ENCODE measurements around the gene CAPN10. TPM values are rescaled to one million over a fixed set of nuclear protein-coding genes. Genes with fewer than 3 reads are reported as not detected.
A peak's percentile ranks its signal among the peaks of the same experiment; 100 is the strongest.

Gene CAPN10
- total and polyA plus RNA-seq, 4 donors = 12.6 to 66.9 (median 29.6) TPM

GRCh38 chr2:240639566-240639965, 53.0 kb downstream of the CAPN10 start:
- DNase-seq (no peak), ATAC-seq (ENCODE audit: low FRiP score) (no peak)
- no peak overlapping the region for H3K27ac ChIP-seq (ENCODE audit: low read depth in 1 of 2, low read length in 2 of 2)
- 86 to 89% methylated on average over 18 of the region's 18 CpGs for WGBS, 2 donors
- H3K4me1 ChIP-seq (ENCODE audit: control insufficient read depth in 1 of 2, insufficient read depth in 2 of 2, low read length in 2 of 2) = no peaks in the 10 kb centered on the region
- no peaks in the 10 kb centered on the region for H3K27me3 ChIP-seq (ENCODE audit: control insufficient read depth in 1 of 2, insufficient read depth in 2 of 2, low read length in 1 of 2)
- H3K9me3 ChIP-seq (ENCODE audit: control insufficient read depth, low read length) = no peaks in the 10 kb centered on the region
- no peaks in the 10 kb centered on the region for H3K36me3 ChIP-seq (ENCODE audit: control insufficient read depth in 1 of 2, insufficient read depth in 2 of 2, low read length in 1 of 2)
- intact Hi-C loops (cut with DNase I) = no loop called here
- no peak overlapping the region for H3K4me3 ChIP-seq (ENCODE audit: low read length in 2 of 2)

GRCh38 chr2:240640939-240641338, 54.4 kb downstream of the CAPN10 start:
- no peak overlapping the region for H3K27ac ChIP-seq (ENCODE audit: low read depth in 1 of 2, low read length in 2 of 2)
- no peak for ATAC-seq (ENCODE audit: low FRiP score)
- H3K4me1 ChIP-seq (ENCODE audit: control insufficient read depth in 1 of 2, insufficient read depth in 2 of 2, low read length in 2 of 2) = no peaks in the 10 kb centered on the region
- H3K36me3 ChIP-seq (ENCODE audit: control insufficient read depth in 1 of 2, insufficient read depth in 2 of 2, low read length in 1 of 2) = no peaks in the 10 kb centered on the region
- no peaks in the 10 kb centered on the region for H3K27me3 ChIP-seq (ENCODE audit: control insufficient read depth in 1 of 2, insufficient read depth in 2 of 2, low read length in 1 of 2)
- intact Hi-C loops (cut with DNase I) = no loop called here
- H3K9me3 ChIP-seq (ENCODE audit: control insufficient read depth, low read length) = no peaks in the 10 kb centered on the region
- DNase-seq = peak; percentile 56 to 76
- WGBS, 2 donors = 14 to 15% methylated on average over 16 of the region's 16 CpGs
- H3K4me3 ChIP-seq (ENCODE audit: low read length in 2 of 2) = no peak overlapping the region

- Histone ChIP-seq H3K27me3 (ENCODE audit: control insufficient read depth in 1 of 2, insufficient read depth in 2 of 2, low read length in 1 of 2) (no peaks in the 10 kb centered on the region), H3K9me3 (ENCODE audit: control insufficient read depth, low read length) (no peaks in the 10 kb centered on the region), H3K27ac (ENCODE audit: low read depth in 1 of 2, low read length in 2 of 2) (no peak overlapping the region), H3K4me3 (ENCODE audit: low read length in 2 of 2) (no peak overlapping the region), H3K36me3 (ENCODE audit: control insufficient read depth in 1 of 2, insufficient read depth in 2 of 2, low read length in 1 of 2) (no peaks in the 10 kb centered on the region), H3K4me1 (ENCODE audit: control insufficient read depth in 1 of 2, insufficient read depth in 2 of 2, low read length in 2 of 2) (no peaks in the 10 kb centered on the region)
- no peak for ATAC-seq (ENCODE audit: low FRiP score)
- DNase-seq = peak; percentile 40 to 63
- 80 to 82% methylated on average over 33 to 36 of the region's 36 CpGs for WGBS, 2 donors
- intact Hi-C loops (cut with DNase I) = no loop called here
These were observed 55.7 kb downstream of the CAPN10 start for GRCh38 chr2:240642061-240642805.

- Histone ChIP-seq H3K27me3 (ENCODE audit: control insufficient read depth in 1 of 2, insufficient read depth in 2 of 2, low read length in 1 of 2) (no peaks in the 10 kb centered on the region), H3K4me3 (ENCODE audit: low read length in 2 of 2) (no peak overlapping the region), H3K36me3 (ENCODE audit: control insufficient read depth in 1 of 2, insufficient read depth in 2 of 2, low read length in 1 of 2) (no peaks in the 10 kb centered on the region), H3K27ac (ENCODE audit: low read depth in 1 of 2, low read length in 2 of 2) (no peak overlapping the region), H3K9me3 (ENCODE audit: control insufficient read depth, low read length) (no peaks in the 10 kb centered on the region), H3K4me1 (ENCODE audit: control insufficient read depth in 1 of 2, insufficient read depth in 2 of 2, low read length in 2 of 2) (no peaks in the 10 kb centered on the region)
- DNase-seq = peak in 1 of 2 donors; percentile 66
- intact Hi-C loops (cut with DNase I) = no loop called here
- no peak for ATAC-seq (ENCODE audit: low FRiP score)
- 72 to 83% methylated on average over 10 to 11 of the region's 11 CpGs for WGBS, 2 donors
These were observed 56.2 kb downstream of the CAPN10 start for GRCh38 chr2:240642806-240643092.

- Histone ChIP-seq H3K27me3 (ENCODE audit: control insufficient read depth in 1 of 2, insufficient read depth in 2 of 2, low read length in 1 of 2) (no peaks in the 10 kb centered on the region), H3K27ac (ENCODE audit: low read depth in 1 of 2, low read length in 2 of 2) (no peak overlapping the region), H3K4me3 (ENCODE audit: low read length in 2 of 2) (no peak overlapping the region), H3K36me3 (ENCODE audit: control insufficient read depth in 1 of 2, insufficient read depth in 2 of 2, low read length in 1 of 2) (no peaks in the 10 kb centered on the region), H3K4me1 (ENCODE audit: control insufficient read depth in 1 of 2, insufficient read depth in 2 of 2, low read length in 2 of 2) (no peaks in the 10 kb centered on the region), H3K9me3 (ENCODE audit: control insufficient read depth, low read length) (no peaks in the 10 kb centered on the region)
- 66 to 67% methylated on average over 10 to 13 of the region's 13 CpGs for WGBS, 2 donors
- ATAC-seq (ENCODE audit: low FRiP score) = no peak
- intact Hi-C loops (cut with DNase I) = no loop called here
- peak; percentile 45 to 60 for DNase-seq
These were observed 56.7 kb downstream of the CAPN10 start for GRCh38 chr2:240643093-240643810.

GRCh38 chr2:240643811-240644150, 57.2 kb downstream of the CAPN10 start:
- intact Hi-C loops (cut with DNase I) = no loop called here

GRCh38 chr2:240644171-240644651, 57.7 kb downstream of the CAPN10 start:
- Histone ChIP-seq H3K27me3 (ENCODE audit: control insufficient read depth in 1 of 2, insufficient read depth in 2 of 2, low read length in 1 of 2) (no peaks in the 10 kb centered on the region), H3K36me3 (ENCODE audit: control insufficient read depth in 1 of 2, insufficient read depth in 2 of 2, low read length in 1 of 2) (no peaks in the 10 kb centered on the region), H3K9me3 (ENCODE audit: control insufficient read depth, low read length) (no peaks in the 10 kb centered on the region), H3K27ac (ENCODE audit: low read depth in 1 of 2, low read length in 2 of 2) (no peak overlapping the region), H3K4me3 (ENCODE audit: low read length in 2 of 2) (no peak overlapping the region), H3K4me1 (ENCODE audit: control insufficient read depth in 1 of 2, insufficient read depth in 2 of 2, low read length in 2 of 2) (no peaks in the 10 kb centered on the region)
- intact Hi-C loops (cut with DNase I) = no loop called here
- WGBS, 2 donors = 31 to 38% methylated on average over 14 of the region's 14 CpGs
- ATAC-seq (ENCODE audit: low FRiP score) = no peak
- peak in 1 of 2 donors; percentile 75 for DNase-seq

More at GRCh38 chr2:240643811-240644150, 57.2 kb downstream of the CAPN10 start:
- ATAC-seq (ENCODE audit: low FRiP score) = no peak
- no peaks in the 10 kb centered on the region for H3K27me3 ChIP-seq (ENCODE audit: control insufficient read depth in 1 of 2, insufficient read depth in 2 of 2, low read length in 1 of 2)
- 79 to 84% methylated on average over 15 of the region's 15 CpGs for WGBS, 2 donors
- H3K4me1 ChIP-seq (ENCODE audit: control insufficient read depth in 1 of 2, insufficient read depth in 2 of 2, low read length in 2 of 2) = no peaks in the 10 kb centered on the region
- no peaks in the 10 kb centered on the region for H3K36me3 ChIP-seq (ENCODE audit: control insufficient read depth in 1 of 2, insufficient read depth in 2 of 2, low read length in 1 of 2)
- H3K27ac ChIP-seq (ENCODE audit: low read depth in 1 of 2, low read length in 2 of 2) = no peak overlapping the region
- DNase-seq = peak in 1 of 2 donors; percentile 53
- no peak overlapping the region for H3K4me3 ChIP-seq (ENCODE audit: low read length in 2 of 2)
- no peaks in the 10 kb centered on the region for H3K9me3 ChIP-seq (ENCODE audit: control insufficient read depth, low read length)

GRCh38 chr2:240644859-240645301, 58.3 kb downstream of the CAPN10 start:
- Histone ChIP-seq H3K4me3 (ENCODE audit: low read length in 2 of 2) (no peak overlapping the region), H3K27ac (ENCODE audit: low read depth in 1 of 2, low read length in 2 of 2) (no peak overlapping the region), H3K36me3 (ENCODE audit: control insufficient read depth in 1 of 2, insufficient read depth in 2 of 2, low read length in 1 of 2) (no peaks in the 10 kb centered on the region), H3K9me3 (ENCODE audit: control insufficient read depth, low read length) (no peaks in the 10 kb centered on the region), H3K4me1 (ENCODE audit: control insufficient read depth in 1 of 2, insufficient read depth in 2 of 2, low read length in 2 of 2) (no peaks in the 10 kb centered on the region), H3K27me3 (ENCODE audit: control insufficient read depth in 1 of 2, insufficient read depth in 2 of 2, low read length in 1 of 2) (no peaks in the 10 kb centered on the region)
- 53% methylated on average over 8 of the region's 8 CpGs for WGBS, 2 donors
- DNase-seq (peak in 1 of 2 donors; percentile 53), ATAC-seq (ENCODE audit: low FRiP score) (no peak)
- intact Hi-C loops (cut with DNase I) = no loop called here

GRCh38 chr2:240645346-240645745, 58.8 kb downstream of the CAPN10 start:
- ATAC-seq (ENCODE audit: low FRiP score) = no peak
- Histone ChIP-seq H3K27ac (ENCODE audit: low read depth in 1 of 2, low read length in 2 of 2) (no peak overlapping the region), H3K27me3 (ENCODE audit: control insufficient read depth in 1 of 2, insufficient read depth in 2 of 2, low read length in 1 of 2) (no peaks in the 10 kb centered on the region), H3K36me3 (ENCODE audit: control insufficient read depth in 1 of 2, insufficient read depth in 2 of 2, low read length in 1 of 2) (no peaks in the 10 kb centered on the region), H3K4me1 (ENCODE audit: control insufficient read depth in 1 of 2, insufficient read depth in 2 of 2, low read length in 2 of 2) (no peaks in the 10 kb centered on the region), H3K9me3 (ENCODE audit: control insufficient read depth, low read length) (no peaks in the 10 kb centered on the region), H3K4me3 (ENCODE audit: low read length in 2 of 2) (no peak overlapping the region)
- DNase-seq = peak in 1 of 2 donors; percentile 51
- WGBS, 2 donors = 89 to 94% methylated on average over 10 of the region's 10 CpGs
- intact Hi-C loops (cut with DNase I) = no loop called here
